ENCODE results near the gene SUN3. TPM values are rescaled to one million over a fixed set of nuclear protein-coding genes. Genes with fewer than 3 reads are reported as not detected.
"Not testable (repeated sequence)": the region's sequence is repeated elsewhere in the genome, so short reads cannot be mapped to it uniquely, and the experiment has no call there.

Gene SUN3
- total and polyA plus RNA-seq, 2 of the 13 experiments (the other 11 are each of a cell fraction or from before 2014, with no cell fraction given), result not detected

DNA sequence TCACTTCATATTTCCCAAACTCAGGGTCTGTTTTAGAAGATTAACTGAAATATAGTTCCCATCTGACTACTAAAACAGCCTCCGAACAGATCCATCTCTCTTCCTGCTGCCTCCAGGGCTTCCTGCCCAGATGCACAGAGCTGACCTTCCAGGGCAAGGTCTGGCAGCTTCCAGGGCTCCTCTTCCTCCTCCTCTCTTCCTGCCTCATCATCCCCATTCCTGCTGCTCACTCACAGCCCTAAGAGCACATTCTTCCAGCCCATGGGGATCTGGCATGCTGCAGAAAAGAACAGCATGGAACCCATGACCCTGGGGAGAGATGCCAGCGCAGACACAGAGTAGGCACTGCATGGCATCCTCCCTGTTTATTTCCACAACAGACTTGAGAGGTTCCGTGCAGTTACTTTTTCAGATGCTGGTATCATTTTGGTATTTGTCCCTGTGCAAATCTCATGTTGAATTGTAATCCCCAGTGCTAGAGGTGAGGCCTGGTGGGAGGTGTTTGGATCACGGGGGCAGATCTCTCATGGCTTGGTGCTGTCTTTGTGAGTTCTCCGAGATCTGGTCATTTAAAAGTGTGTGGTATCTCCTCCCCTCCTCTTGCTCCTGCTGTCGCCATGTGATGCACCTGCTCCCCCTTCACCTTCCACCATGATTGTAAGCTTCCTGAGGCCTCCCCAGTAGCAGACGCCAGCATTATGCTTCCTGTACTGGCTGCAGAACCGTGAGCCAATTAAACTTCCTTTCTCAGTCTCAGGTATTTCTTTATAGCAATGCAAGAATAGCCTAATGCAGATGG is 85.0 kb downstream of the SUN3 start:
- no peak overlapping the region for H2AFZ ChIP-seq (ENCODE audit: low read length)
- ChIA-PET POLR2A (no interaction called here), CTCF (ENCODE audit: low intra/inter-chr PET ratio, low total read pairs) (interaction anchor here (1.6 kb wide), 1 partner anchor 678 kb away, joined by 3 read pairs; no protein-coding TSS in a partner anchor)
- DNase-seq (ENCODE audit: low spot score), result no peak
- H4K20me1 ChIP-seq (ENCODE audit: insufficient read depth, low read length), result no peaks in the 10 kb centered on the region
- FAIRE-seq, result no peak
- in situ Hi-C loops (cut with HindIII; ENCODE audit: extremely low pct_ligation_motif_present, low pct_unique_long_range_greater_than_20kb) (no loop called here), intact Hi-C loops (cut with micrococcal nuclease; ENCODE audit: unreplicated experiment) (loop anchor here (10.0 kb wide), 1 partner anchor 679 kb away; no protein-coding TSS in a partner anchor)
- H3K79me2 ChIP-seq (ENCODE audit: insufficient read depth, low read length), result no peaks in the 10 kb centered on the region
- H3K4me1 ChIP-seq (ENCODE audit: insufficient read depth, low read length), result peaks cover 20% of the 10 kb centered on the region
- H3K9ac ChIP-seq (ENCODE audit: insufficient read depth, low read depth, low read length), result no peak overlapping the region
- H3K4me2 ChIP-seq (ENCODE audit: low read depth, low read length), result no peak overlapping the region
- TF ChIP-seq SALL1 (CRISPR knock-in tag; IDR thresholded peaks at IDR 0.05) (no peak), MLLT10 (CRISPR knock-in tag; IDR thresholded peaks at IDR 0.05) (no peak), KLF9 (CRISPR knock-in tag; IDR thresholded peaks at IDR 0.05; ENCODE audit: low read depth) (no peak), DNMT1 (CRISPR knock-in tag; IDR thresholded peaks at IDR 0.05) (no peak), ARHGAP35 (CRISPR knock-in tag; IDR thresholded peaks at IDR 0.05; ENCODE audit: borderline replicate concordance) (no peak), PCBP2 (optimal IDR thresholded peaks at IDR 0.05; ENCODE audit: low read depth, low read length, poor library complexity, severe bottlenecking) (no peak)
- TF ChIP-seq, protein P1, sequence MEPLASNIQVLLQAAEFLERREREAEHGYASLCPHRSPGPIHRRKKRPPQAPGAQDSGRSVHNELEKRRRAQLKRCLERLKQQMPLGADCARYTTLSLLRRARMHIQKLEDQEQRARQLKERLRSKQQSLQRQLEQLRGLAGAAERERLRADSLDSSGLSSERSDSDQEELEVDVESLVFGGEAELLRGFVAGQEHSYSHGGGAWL (CRISPR knock-in tag; IDR thresholded peaks at IDR 0.05), result no peak
- TF ChIP-seq, protein P2, sequence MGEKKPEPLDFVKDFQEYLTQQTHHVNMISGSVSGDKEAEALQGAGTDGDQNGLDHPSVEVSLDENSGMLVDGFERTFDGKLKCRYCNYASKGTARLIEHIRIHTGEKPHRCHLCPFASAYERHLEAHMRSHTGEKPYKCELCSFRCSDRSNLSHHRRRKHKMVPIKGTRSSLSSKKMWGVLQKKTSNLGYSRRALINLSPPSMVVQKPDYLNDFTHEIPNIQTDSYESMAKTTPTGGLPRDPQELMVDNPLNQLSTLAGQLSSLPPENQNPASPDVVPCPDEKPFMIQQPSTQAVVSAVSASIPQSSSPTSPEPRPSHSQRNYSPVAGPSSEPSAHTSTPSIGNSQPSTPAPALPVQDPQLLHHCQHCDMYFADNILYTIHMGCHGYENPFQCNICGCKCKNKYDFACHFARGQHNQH (CRISPR knock-in tag; IDR thresholded peaks at IDR 0.05), result no peak
- no peak for ATAC-seq
- H3K36me3 ChIP-seq (replicated peaks in 1 of 2; ENCODE audit: control insufficient read depth in 1 of 2, insufficient read depth in 2 of 2, low read length in 2 of 2), result no peaks in the 10 kb centered on the region
- no peak overlapping the region for H3K27ac ChIP-seq (ENCODE audit: extremely low read length, insufficient read depth, low read length)
- H3K9me3 ChIP-seq (ENCODE audit: low read length), result no peaks in the 10 kb centered on the region
- peaks cover 2 to 7% of the 10 kb centered on the region in 2 experiments; a peak in 2 of 5 replicates for H3K27me3 ChIP-seq (ENCODE audit: control insufficient read depth in 1 of 2, insufficient read depth in 2 of 2, low read length in 2 of 2)
- 26% methylated on average over 8 of the region's 8 CpGs for WGBS (ENCODE audit: low lambda C conversion rate)
- no TSS peak for BruUV-seq (replicated peaks)
- H3K4me3 ChIP-seq (replicated peaks in 1 of 3; ENCODE audit: insufficient read depth in 1 of 3, low read depth in 2 of 3, low read length in 3 of 3), result no peak overlapping the region

DNA sequence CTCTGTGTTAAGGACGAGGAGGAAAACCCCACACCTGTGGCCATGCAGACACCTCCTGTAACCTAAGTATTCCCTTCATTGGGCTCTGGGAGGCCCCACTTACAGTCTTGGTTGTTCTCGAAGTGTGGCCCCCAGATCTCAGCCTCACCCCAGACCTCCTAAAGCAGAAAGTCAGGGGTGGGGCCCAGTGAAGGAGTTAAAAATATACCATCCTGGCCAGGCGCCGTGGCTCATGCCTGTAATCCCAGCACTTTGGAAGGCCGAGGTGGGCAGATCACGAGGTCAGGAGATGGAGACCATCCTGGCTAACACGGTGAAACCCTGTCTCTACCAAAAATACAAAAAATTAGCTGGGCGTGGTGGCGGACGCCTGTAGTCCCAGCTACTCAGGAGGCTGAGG is 86.3 kb downstream of the SUN3 start:
- POLR2A ChIA-PET; H2AFZ ChIP-seq (ENCODE audit: low read length); H3K4me3 ChIP-seq (replicated peaks in 1 of 3; ENCODE audit: insufficient read depth in 1 of 3, low read depth in 2 of 3, low read length in 3 of 3); BruUV-seq (replicated peaks); H3K4me1 ChIP-seq (ENCODE audit: insufficient read depth, low read length); H3K9ac ChIP-seq (ENCODE audit: insufficient read depth, low read depth, low read length); DNase-seq (ENCODE audit: low spot score); H3K27ac ChIP-seq (ENCODE audit: extremely low read length, insufficient read depth, low read length); CTCF ChIA-PET (ENCODE audit: low intra/inter-chr PET ratio, low total read pairs); H3K9me3 ChIP-seq (ENCODE audit: low read length); H3K79me2 ChIP-seq (ENCODE audit: insufficient read depth, low read length); ATAC-seq; FAIRE-seq; in situ Hi-C loops (cut with HindIII; ENCODE audit: extremely low pct_ligation_motif_present, low pct_unique_long_range_greater_than_20kb); H3K27me3 ChIP-seq (ENCODE audit: control insufficient read depth in 1 of 2, insufficient read depth in 2 of 2, low read length in 2 of 2); H3K4me2 ChIP-seq (ENCODE audit: low read depth, low read length); H4K20me1 ChIP-seq (ENCODE audit: insufficient read depth, low read length); H3K36me3 ChIP-seq (replicated peaks in 1 of 2; ENCODE audit: control insufficient read depth in 1 of 2, insufficient read depth in 2 of 2, low read length in 2 of 2): not testable (repeated sequence)
- intact Hi-C loops (cut with micrococcal nuclease; ENCODE audit: unreplicated experiment), result loop anchor here (10.0 kb wide), 1 partner anchor 678 kb away; no protein-coding TSS in a partner anchor
- WGBS (ENCODE audit: low lambda C conversion rate), result 36% methylated on average over 10 of the region's 10 CpGs

Measured in HepG2 (cell line).